Stimulated activated CD8-positive, alpha-beta memory T cell treated with anti-CD3 and anti-CD28 coated beads, Interleukin-7, amount 100 ng/mL, for 4 hours (primary cell): Measurements from ENCODE around the gene OBSCN.
"Not testable (repeated sequence)": the region's sequence is repeated elsewhere in the genome, so short reads cannot be mapped to it uniquely, and the experiment has no call there.

Experiments used
- DNase-seq, 2 donors: peaks; one replicate each; pipeline ENCODE4 v3.0.0-alpha.2; 2020; ENCODE audit warnings: low read depth in 2 of 2

Gene OBSCN

DNA sequence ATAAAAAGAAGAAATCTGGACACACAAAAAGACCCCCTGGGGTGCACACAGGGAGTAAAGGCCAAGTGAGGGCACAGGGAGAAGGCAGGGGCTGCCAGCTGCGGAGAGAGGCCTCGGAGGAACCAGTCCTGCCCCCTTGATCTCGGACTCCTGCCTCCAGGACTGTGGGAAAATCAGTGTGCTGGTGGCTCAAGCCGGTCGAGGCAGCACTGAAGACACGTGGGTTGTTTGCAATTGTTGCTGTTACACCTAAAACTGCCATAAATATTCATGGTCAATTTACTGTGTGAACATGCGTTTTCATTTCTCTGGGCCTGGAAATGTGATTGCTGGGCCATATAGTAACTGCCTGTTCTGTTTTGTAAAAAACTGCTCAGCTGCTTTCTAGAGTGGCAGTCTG is 23.7 kb upstream of the OBSCN start:
- DNase-seq: no peak

DNA sequence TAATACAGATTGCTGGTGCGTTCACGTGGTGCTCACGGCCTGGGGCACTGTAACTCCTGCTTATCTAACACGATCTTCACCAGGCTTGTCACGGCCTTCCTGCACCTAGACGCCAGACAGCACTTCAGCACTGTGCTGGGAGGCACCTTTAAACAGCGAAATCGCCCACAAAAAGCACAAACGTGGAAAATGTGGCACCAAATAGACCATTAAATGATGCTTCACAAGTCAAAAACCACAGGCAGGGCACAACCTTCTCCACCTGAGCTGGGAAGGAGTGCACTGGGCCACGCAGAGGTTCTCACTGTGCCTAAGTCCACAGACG is 22.2 kb upstream of the OBSCN start:
- DNase-seq: peak in 1 of 2 donors; percentile 30

DNA sequence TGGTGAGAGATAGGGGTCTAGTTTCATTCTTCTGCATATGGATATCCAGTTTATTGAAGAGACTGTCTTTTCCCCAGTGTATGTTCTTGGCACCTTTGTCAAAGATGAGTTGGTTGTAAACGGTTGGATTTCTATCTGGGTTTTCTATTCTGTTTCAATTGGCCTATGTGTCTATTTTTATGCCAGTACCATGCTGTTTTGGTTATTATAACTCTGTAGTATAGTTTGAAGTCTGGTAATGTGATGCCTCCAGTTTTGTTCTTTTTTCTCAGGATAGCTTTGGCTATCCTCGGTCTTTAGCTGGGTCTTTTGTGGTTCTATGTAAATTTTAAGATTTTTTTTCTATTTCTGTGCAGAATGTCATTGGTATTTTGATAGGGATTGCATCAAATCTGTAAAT is 19.6 kb upstream of the OBSCN start:
- DNase-seq: not testable (repeated sequence)

DNA sequence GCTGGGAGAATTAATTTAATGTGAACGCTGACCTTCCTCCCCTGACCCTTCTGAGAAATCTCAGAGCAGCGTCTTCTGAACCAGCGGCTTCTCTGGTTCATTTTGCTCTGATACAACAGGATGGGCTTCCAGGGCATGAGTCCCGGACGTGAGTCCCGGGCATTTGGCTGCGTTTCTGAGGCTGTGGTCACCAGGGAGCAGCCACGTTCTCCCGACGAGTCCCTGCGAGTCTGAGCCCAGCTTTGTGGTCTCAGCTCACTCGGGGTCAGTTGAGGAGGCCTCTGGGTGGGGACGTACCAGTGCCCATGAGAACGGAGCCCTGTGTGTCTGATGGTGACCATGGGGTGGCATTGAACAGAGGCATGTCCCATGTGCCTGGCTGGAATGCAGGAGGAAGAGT is 17.7 kb upstream of the OBSCN start:
- DNase-seq: no peak

DNA sequence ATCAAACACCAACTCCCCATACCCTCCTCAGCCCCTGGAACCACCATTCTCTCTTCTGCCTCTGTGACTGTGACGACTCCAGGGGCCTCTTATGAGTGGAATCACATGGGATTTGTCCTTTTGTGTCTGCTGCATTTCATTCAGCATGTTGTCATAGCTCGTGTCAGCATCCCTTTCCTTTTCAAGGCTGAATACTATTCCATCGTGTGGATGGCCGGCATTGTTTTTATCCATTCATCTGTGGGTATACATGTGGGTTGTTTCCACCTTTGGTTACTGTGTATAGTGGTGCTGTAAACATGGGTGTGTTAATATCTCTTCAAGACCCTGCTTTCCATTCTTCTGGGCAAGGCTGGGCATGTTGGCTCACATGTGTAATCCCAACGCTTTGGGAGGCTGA is 17.1 kb upstream of the OBSCN start:
- DNase-seq: no peak

DNA sequence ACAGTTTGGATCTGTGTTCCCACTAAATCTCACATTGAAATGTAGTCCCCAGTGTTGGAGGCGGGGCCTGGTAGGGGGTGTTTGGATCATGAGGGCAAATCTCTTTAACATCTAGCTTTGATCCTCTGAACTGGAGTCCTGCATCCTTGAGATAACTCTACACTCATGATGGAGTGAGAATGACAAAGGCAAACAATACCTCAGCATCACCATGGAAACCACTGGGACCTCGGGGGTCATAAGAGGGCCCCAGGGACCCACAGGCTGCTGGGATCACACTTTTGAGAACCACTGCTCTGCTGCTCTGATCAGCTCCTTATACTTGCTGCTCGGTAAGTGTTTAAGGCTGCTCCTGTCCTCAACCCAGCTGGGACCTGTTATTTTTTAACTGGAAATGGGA is 13.4 kb upstream of the OBSCN start:
- no peak for DNase-seq

DNA sequence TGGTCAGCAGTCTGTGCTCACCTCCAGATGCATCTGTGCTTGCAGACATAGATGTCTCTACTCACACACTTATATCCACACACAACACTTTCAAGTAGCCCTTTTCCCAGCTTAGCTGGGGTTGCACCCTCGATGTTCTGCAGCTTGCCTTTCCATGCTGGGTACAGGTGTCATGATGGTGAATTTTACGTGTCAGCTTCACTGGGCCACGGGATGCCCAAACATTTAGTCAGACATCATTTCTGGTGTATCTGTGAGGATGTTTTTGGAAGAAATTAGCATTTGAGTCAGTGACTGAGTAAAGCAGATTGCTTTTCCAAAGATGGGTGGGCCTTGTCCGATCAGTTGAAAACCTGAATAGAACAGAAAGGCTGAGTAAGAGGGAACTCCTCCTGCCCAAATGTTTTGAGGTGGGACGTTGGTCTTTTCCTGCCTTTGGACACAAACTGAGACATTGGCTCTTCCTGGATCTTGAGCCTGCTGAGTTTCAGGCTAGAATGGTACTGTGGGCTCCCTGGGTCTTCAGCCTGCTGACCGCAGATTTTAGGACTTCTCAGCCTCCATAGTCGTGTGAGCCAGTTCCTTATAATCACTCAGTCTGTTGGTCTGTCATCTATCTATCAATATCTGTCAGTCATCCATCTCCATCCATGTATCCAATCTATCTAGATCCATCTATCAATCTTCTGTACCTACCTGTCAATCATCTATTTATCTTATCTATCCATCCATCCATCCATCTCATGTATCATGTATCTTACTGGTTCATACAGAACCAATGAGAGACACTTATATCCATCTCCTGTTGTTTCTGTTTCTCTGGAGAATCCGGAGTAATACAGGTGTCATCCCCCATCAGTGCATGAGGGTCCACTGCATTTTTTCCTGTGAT is 12.7 kb upstream of the OBSCN start:
- no peak for DNase-seq

DNA sequence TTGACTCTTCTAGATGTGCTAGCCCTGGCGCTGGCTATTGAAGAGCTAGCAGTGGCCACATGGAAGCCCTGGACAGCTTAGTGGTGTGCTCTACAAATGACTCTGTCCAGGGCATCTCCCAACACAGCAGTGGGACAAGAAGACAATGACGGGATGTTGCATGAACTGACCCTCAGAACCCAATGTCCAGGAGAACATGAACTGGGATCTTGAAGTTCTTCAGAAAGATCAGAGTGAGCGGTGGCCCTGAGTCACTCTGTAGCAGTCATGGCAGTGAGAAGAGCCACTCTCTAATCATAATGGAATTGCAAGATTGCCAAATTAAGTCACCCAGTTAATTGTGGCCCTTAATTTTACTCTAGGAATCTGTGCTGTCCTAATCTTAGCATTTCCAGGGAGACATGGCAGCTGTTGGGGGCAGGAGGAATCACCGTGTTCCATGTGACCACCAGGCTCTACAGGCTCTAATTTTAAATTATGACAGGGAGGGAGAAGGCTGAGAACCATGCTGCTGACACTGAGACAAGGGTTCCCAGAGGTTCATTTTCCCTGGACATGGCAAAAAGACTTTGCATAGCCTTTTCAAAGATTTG is 10.2 kb upstream of the OBSCN start:
- DNase-seq: no peak

DNA sequence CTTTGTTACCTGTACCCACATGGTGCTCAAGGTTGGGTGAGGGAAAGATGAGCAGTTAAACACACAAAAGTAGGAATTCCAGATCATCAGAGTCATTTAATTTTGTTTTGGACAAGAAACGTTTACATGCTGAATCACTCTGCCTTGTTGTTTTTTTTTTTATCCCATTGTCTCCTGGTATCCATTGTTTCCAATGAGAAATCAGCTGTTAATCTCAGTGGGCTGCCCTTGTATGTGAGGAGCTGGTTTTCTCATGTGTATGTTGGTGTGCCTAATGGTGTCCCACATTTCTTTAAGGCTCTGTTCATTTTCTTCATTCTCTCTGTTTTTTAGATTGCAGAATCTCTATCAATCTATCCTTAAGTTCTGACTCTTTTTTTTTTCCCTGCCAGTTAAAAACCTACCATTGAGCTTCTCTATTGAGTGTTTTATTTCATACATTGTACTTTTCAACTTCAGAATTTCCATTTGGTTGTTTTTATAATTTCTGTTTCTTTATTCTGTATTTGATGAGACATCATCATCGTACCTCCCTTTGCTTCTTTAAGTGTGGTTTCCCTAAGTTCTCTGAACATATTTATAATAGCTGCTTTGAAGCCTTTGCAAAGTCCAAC is 8.8 kb upstream of the OBSCN start:
- DNase-seq: no peak

DNA sequence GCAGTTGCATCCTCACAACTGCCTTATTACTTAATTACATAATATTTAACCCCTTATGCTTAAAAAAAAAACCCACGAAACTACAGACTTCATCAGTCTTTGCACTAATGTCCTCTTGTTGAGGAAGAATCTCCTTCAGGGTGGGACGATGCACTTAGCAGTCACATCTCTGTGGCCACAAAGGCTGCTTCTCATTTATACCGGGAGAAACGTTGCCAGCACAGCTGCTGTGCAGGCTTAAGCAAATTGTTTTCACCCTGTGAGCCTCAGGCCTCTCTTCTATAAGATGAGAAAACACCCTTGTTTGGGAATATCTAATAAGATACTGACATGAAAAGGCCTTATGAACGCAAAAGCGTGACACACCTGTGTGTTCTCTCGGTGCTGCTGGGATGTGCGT is 2.9 kb upstream of the OBSCN start:
- no peak for DNase-seq

DNA sequence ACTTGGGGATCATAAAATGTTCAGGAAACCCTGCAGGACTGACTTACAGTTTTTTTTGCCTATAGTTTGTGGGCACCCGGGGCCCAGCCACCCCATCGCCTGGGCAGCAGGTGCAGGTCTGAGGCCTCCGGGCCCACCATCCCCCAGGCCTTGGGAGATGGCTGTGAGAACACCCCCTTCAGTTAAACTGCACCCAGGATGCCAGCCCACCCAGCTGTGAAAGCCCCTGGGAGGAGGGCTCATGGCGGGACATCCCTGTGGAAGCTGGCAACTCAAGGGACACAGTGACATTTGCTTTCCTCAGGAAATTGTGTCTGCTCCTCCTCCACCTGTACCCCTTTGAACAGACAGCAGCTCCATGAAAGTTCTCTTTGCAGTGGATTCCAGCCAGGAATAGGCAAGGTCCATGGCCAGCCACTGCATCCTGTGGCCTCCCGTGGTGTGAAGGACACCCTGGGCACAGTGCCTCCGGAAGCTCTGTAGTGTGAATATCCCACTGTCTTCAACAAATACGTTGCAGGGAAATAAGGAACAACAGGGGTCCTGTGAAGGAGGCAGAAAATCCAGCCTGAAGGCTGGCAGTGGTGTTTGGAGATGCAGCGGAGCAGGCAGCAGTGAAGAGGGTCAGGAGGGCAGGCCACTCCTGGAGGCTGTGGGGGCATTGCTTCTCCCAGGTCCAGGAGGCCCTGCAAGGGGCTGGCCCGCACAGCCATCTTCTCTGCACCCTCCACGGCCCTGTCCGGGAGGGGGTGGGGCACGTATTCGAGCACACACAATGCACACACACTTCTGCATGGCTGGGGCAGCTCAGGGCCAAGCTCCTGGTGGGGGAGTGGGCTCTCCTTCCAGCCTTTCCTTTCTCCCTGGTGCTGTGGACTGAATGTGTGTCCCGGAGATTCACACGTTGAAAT is 2.1 kb upstream of the OBSCN start:
- DNase-seq: no peak

DNA sequence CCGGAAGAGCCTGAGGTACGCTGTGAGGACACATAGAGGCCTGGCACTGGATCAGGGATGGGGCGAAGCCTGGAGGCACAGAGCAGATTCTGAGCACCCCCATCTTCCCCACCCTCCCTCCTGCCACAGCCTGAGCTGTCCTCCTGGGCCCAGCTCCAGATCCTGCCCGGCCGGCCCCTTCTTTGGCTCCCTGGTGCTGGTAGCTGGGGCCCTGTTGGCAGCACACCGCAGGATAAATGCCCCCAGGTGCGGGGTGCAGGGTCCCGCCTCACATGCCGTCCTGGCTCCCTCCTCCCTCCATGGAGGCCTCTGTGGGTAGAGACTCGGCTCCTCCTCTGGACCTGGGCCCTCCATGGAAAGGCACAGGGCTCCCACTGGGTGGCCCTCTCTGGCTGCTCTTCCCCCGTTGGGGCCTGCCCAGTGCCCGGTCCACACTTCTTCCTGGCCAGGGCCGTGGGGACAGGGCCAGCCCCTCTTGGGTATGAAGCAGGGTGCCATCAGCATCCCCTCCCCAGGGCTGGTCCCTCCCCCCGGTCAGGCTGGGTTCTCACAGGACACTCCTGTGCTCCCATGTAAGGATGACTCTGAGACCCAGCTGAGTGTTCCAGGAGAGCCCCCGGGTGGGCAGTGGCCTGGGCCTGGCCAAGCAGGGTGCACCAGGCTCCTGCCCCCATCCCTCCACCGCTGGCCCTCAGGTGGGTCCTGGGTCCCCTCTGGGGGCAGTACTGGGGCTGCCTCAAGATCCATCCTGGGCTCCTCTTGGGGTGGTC is 1.1 kb upstream of the OBSCN start:
- DNase-seq: no peak

DNA sequence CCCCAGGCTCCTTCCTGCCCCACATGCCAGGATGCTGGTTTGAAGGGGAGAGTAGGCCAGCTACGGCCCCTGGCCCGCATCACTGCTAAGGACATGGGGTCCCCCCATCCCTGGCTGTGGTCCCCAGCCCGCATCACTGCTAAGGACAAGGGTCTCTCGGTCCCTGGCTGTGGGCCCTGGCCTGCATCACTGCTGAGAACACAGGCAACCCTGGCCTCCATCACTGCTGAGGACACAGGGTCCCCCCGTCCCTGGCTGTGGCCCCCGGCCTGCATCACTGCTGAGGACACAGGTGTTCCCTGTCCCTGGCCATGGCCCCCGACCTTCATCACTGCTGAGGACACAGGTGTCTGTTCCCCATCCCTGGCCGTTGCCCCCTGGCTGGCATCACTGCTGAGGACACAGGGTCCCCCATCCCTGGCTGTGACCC is 448 bp upstream of the OBSCN start:
- DNase-seq: no peak

DNA sequence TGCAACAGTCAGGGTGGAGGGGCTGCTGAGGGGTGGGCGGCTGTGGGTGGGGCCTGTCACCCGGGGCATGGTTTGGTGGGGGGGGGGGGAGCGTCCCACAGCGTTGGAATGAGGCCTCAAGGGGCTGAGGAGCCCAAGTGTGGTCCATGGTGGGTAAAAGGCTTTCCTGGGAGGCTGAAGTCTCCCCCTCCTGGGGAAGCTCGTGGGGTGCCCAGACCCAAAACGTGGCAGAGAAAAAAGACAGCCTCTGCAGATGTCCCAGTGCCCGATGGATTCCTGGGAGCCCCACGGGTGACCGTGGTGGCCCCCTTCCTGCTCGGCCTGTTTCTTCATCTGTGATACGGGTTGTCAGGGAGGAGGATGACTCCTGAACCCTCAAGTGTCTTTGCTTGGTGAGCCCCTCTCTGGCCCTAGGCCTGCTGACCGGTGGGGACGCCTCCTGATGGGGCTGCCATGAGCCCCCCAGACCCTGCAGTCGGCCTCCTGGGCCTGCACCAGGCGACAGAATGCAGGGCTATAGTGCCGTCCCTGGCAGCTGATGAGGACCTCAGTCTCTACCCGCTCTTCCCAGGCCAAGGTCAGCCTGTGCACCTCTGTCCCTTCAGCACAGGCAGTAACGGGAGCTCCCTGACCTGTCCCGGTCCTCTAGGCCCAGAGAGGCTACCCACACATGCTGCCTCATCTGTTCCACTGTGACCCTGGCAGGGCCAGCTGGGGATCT is 1.1 kb downstream of the OBSCN start:
- no peak for DNase-seq

DNA sequence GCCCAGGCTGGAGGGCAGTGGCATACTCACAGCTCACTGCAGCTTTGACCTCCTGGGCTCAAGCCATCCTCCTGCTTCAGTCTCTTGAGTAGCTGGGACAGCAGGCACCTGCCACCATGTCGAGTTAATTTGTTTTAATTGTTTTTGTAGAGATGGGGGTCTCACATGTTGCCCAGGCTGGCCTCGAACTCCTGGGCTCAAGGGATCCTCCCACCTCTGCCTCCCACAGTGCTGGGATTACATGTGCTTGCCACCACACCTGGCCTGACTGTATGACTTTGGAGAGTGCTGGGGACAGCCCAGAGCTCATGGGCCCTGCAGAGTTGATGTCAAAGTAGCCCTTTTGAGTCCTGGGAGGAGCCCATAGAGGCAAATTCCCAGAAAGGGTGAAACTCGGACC is 1.8 kb downstream of the OBSCN start:
- no peak for DNase-seq

DNA sequence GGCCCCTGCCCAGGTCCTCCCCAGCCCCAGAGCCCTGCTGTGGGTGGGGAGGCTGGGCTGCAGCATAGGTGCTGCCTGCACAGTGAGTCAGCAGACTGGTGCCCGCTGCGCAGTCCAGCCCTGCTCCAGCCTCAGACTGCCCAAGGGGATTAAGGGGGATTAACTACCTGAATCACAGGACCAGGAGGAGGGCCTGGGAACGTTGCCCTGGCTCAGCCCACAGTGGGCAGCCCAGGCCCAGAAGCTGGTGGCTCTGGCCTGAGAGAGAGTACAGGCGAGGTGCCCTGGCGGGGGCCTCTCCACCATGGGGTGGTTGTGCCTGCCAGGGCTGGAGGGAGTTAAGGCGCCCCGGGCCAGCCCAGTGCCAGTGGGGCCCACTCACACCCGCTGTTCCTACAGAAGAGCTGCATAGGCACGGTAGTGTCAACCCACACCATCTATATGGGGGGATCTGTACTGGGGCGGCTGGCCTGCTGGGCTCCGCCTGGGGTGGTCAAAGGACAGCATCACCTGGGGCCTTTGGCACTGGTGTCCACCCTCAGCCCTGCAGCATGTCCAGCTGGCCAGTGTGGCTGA is 2.3 kb downstream of the OBSCN start:
- no peak for DNase-seq

DNA sequence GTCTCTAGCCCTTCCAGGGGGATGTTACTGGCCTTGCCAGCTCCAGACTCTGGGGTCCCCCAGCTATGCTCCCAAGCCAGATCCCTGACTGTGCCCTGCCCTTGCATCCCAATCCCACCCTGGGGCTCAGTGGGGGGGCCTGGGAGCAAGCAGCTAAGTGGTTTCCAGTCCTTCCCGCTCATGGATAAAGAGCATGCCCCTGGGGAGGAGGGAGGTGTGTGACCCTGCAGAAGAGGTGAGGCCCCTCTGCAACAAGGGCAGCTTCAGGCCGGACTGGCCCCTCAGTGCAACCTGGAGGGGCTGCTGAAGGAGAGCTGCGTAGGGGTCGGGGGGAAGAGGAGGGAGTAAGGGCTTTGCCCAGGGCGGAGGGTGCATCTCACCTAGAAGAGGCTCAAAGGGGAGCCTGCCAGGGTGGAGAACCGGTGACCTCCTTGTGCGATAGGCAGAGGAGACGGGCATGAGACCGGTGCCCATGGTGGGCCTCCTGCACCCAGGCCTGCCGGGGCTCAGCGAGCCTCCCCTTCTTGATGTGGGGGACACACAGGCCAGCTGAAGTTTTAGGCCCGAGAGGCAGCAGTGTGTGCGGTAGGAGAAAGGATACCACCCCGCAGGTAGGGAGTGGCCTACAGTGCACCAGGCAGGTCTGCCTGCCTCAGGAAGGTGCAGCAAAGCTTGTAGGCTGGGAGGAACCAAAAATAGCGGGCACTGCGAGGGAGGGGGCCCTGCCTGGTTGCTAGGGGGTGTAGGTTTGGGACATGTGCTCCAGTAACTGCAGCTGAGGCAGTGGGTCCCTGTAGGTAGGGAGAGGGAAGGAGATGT is 3.1 kb downstream of the OBSCN start:
- no peak for DNase-seq

DNA sequence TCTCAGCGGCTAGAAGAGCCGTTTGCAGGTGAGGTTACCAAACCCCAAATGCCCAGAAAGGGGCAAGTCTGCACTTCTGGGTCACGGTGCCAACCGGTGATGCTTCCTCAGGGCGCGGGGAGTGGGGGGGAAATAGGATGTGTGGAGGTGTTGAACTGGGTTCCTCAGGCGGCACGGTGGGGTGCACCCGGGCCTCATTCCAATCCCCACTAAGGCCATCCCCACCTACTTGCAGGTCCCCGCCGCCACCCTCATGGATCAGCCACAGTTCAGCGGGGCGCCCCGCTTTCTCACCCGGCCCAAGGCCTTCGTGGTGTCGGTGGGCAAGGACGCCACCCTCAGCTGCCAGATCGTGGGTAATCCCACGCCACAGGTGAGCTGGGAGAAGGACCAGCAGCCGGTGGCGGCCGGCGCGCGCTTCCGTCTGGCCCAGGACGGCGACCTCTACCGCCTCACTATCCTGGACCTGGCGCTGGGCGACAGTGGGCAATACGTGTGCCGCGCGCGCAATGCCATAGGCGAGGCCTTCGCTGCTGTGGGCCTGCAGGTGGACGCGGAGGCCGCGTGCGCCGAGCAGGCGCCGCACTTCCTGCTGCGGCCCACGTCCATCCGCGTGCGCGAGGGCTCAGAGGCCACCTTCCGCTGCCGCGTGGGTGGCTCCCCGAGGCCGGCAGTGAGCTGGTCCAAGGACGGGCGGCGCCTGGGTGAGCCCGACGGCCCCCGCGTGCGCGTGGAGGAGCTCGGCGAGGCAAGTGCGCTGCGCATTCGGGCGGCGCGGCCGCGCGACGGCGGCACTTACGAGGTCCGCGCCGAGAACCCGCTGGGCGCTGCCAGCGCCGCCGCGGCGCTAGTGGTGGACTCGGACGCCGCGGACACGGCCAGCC is 3.9 kb downstream of the OBSCN start:
- no peak for DNase-seq
